HCT116 (cell line): Measurements from ENCODE around the gene PHF21B.

Source experiments
- CTCF ChIP-seq, 3 experiments: fragments of 200-600 bp in 1 of 3; sonication (generic) in 1 of 3; IDR thresholded peaks in 2 of 3; conservative IDR thresholded peaks in 1 of 3; 2 replicates each; pipeline ENCODE4 v1.5.1; 2012 to 2017; ENCODE audit warnings: low read depth in 2 of 3, low read length in 2 of 3, antibody characterized with exemption in 1 of 3, borderline replicate concordance in 1 of 3, control low read depth in 1 of 3, mild to moderate bottlenecking in 1 of 3, mixed read lengths in 1 of 3, mixed run types in 1 of 3, moderate library complexity in 1 of 3; ENCODE audit not compliant: insufficient read depth in 1 of 3
- EGR1 ChIP-seq: IDR thresholded peaks from 2 replicates; pipeline ENCODE4 v1.6.1; 2012; ENCODE audit warnings: low read depth
- EZH2 ChIP-seq: fragments of 200-600 bp; sonication (generic); IDR thresholded peaks from 2 replicates; pipeline ENCODE4 v1.6.1; 2017; ENCODE audit warnings: antibody characterized with exemption, mixed run types
- EZH2phosphoT487 ChIP-seq: fragments of 200-600 bp; IDR thresholded peaks from 2 replicates; pipeline ENCODE4 v1.6.1; 2018; ENCODE audit warnings: antibody characterized with exemption, borderline replicate concordance
- POLR2AphosphoS5 ChIP-seq: IDR thresholded peaks from 2 replicates; pipeline ENCODE4 v1.6.1; 2011; ENCODE audit warnings: mild to moderate bottlenecking, low read depth, low read length, moderate library complexity
- REST ChIP-seq: IDR thresholded peaks from 2 replicates; pipeline ENCODE4 v1.6.1; 2012; ENCODE audit warnings: low read depth
- SP1 ChIP-seq: IDR thresholded peaks from 2 replicates; pipeline ENCODE4 v1.6.1; 2012; ENCODE audit warnings: low read depth
- TCF7L2 ChIP-seq: IDR thresholded peaks from 2 replicates; pipeline ENCODE4 v1.7.0; 2011; ENCODE audit warnings: borderline replicate concordance, inconsistent platforms; ENCODE audit not compliant: insufficient read depth, insufficient read length; ENCODE audit errors: extremely low read depth
- YY1 ChIP-seq: IDR thresholded peaks from 2 replicates; pipeline ENCODE4 v1.6.1; 2011; ENCODE audit warnings: low read length, low read depth, moderate library complexity, mild to moderate bottlenecking; ENCODE audit not compliant: insufficient replicate concordance; ENCODE audit errors: extremely low read depth
- ZFX ChIP-seq: fragments of 450-650 bp; IDR thresholded peaks from 2 replicates; pipeline ENCODE4 v1.6.1; 2017

- TF ChIP-seq CTCF (IDR thresholded peaks at IDR 0.05 in 2 of 3, conservative IDR thresholded peaks at IDR 0.05 in 1 of 3; ENCODE audit: borderline replicate concordance in 1 of 3, insufficient read depth in 1 of 3, low read depth in 2 of 3, low read length in 2 of 3), result no peak
- TF ChIP-seq POLR2AphosphoS5, result no peak
- no peak for TF ChIP-seq EZH2phosphoT487
- no peak for TF ChIP-seq ZFX
- TF ChIP-seq REST, result no peak
- no peak for TF ChIP-seq SP1
- TF ChIP-seq TCF7L2, result no peak
- TF ChIP-seq EZH2, result no peak
- no peak for TF ChIP-seq YY1
- TF ChIP-seq EGR1, result no peak
These were observed 17.6 kb downstream of the PHF21B start for GRCh38 chr22:44992166-44992565.
